Measurements from ENCODE around the gene RSPH3. TPM values are rescaled to one million over a fixed set of nuclear protein-coding genes. Genes with fewer than 3 reads are reported as not detected.

The RSPH3 gene
- total and polyA plus RNA-seq, 2 donors from 2014 or later = 5.5 to 20.2 TPM

- peaks cover 0 to 10% (median 0%) of the 10 kb centered on the region in 3 donors for H3K9me3 ChIP-seq (ENCODE audit: control insufficient read depth in 2 of 3, insufficient read depth in 1 of 3, low read length in 3 of 3)
- no peak for FAIRE-seq
- no peak overlapping the region for H3K27ac ChIP-seq (ENCODE audit: low read depth in 2 of 2, low read length in 2 of 2)
- intact Hi-C loops (cut with DNase I) = no loop called here
- DNase-seq = no peak
- no peak overlapping the region for H3K4me3 ChIP-seq (ENCODE audit: low read length in 3 of 3)
- TF ChIP-seq CTCF (IDR thresholded peaks at IDR 0.05; ENCODE audit: borderline replicate concordance, extremely low read depth, insufficient read depth) = no peak
- H3K4me1 ChIP-seq (ENCODE audit: control insufficient read depth in 2 of 3, insufficient read depth in 2 of 3, low read depth in 1 of 3, low read length in 3 of 3) = no peaks in the 10 kb centered on the region
- no peaks in the 10 kb centered on the region for H3K36me3 ChIP-seq (ENCODE audit: control insufficient read depth in 2 of 3, insufficient read depth in 3 of 3, low read length in 3 of 3)
- no peak overlapping the region for H3K9ac ChIP-seq (ENCODE audit: low read length in 3 of 3)
- H3K27me3 ChIP-seq (ENCODE audit: control insufficient read depth, insufficient read depth, low read length) = no peaks in the 10 kb centered on the region
Measured at GRCh38 chr6:159023893-159024292, 23.9 kb upstream of the RSPH3 start.

- intact Hi-C loops (cut with DNase I) = no loop called here
- H3K9ac ChIP-seq (ENCODE audit: low read length in 3 of 3) = no peak overlapping the region
- TF ChIP-seq CTCF (IDR thresholded peaks at IDR 0.05; ENCODE audit: borderline replicate concordance, extremely low read depth, insufficient read depth) = no peak
- DNase-seq (no peak), FAIRE-seq (no peak)
- H3K4me3 ChIP-seq (ENCODE audit: low read length in 3 of 3) = no peak overlapping the region
- no peaks in the 10 kb centered on the region for H3K36me3 ChIP-seq (ENCODE audit: control insufficient read depth in 2 of 3, insufficient read depth in 3 of 3, low read length in 3 of 3)
- no peak overlapping the region for H3K27ac ChIP-seq (ENCODE audit: low read depth in 2 of 2, low read length in 2 of 2)
- H3K27me3 ChIP-seq (ENCODE audit: control insufficient read depth, insufficient read depth, low read length) = no peaks in the 10 kb centered on the region
- H3K4me1 ChIP-seq (ENCODE audit: control insufficient read depth in 2 of 3, insufficient read depth in 2 of 3, low read depth in 1 of 3, low read length in 3 of 3) = no peaks in the 10 kb centered on the region
- H3K9me3 ChIP-seq (ENCODE audit: control insufficient read depth in 2 of 3, insufficient read depth in 1 of 3, low read length in 3 of 3) = peaks cover 0 to 12% (median 0%) of the 10 kb centered on the region in 3 donors
Measured at GRCh38 chr6:159020011-159020410, 20.0 kb upstream of the RSPH3 start.

- H3K4me1 ChIP-seq (ENCODE audit: control insufficient read depth in 2 of 3, insufficient read depth in 2 of 3, low read depth in 1 of 3, low read length in 3 of 3) = no peaks in the 10 kb centered on the region
- no peak for TF ChIP-seq CTCF (IDR thresholded peaks at IDR 0.05; ENCODE audit: borderline replicate concordance, extremely low read depth, insufficient read depth)
- no peak for DNase-seq
- no peak overlapping the region for H3K27ac ChIP-seq (ENCODE audit: low read depth in 2 of 2, low read length in 2 of 2)
- peaks cover 0 to 6% (median 0%) of the 10 kb centered on the region in 3 donors for H3K9me3 ChIP-seq (ENCODE audit: control insufficient read depth in 2 of 3, insufficient read depth in 1 of 3, low read length in 3 of 3)
- no peaks in the 10 kb centered on the region for H3K27me3 ChIP-seq (ENCODE audit: control insufficient read depth, insufficient read depth, low read length)
- no peak overlapping the region for H3K4me3 ChIP-seq (ENCODE audit: low read length in 3 of 3)
- no peaks in the 10 kb centered on the region for H3K36me3 ChIP-seq (ENCODE audit: control insufficient read depth in 2 of 3, insufficient read depth in 3 of 3, low read length in 3 of 3)
- no peak overlapping the region for H3K9ac ChIP-seq (ENCODE audit: low read length in 3 of 3)
- intact Hi-C loops (cut with DNase I) = no loop called here
- FAIRE-seq = no peak
Measured at GRCh38 chr6:159017757-159018559, 18.0 kb upstream of the RSPH3 start.

Data from kidney (tissue), 14 donors.